Tibial nerve (tissue), 4 donors: ENCODE data around the gene MTUS2. TPM values are rescaled to one million over a fixed set of nuclear protein-coding genes. Genes with fewer than 3 reads are reported as not detected.

ENCODE experiments used
- DNase-seq, 2 donors: peaks; one replicate each; pipeline ENCODE4 v3.0.0-alpha.2; 2019; ENCODE audit warnings: low spot score in 2 of 2
- H3K27ac ChIP-seq, 4 donors: fragments of 200-600 bp; sonication (generic) in 3 of 4; one replicate each; pipeline ENCODE4 v1.5.1; 2017 to 2019; ENCODE audit warnings: mild to moderate bottlenecking in 1 of 4
- H3K27me3 ChIP-seq, 2 donors: fragments of 200-600 bp; sonication (generic) in 1 of 2; one replicate each; pipeline versions ENCODE4 v1.5.1 to v1.6.0; 2017 to 2019
- H3K36me3 ChIP-seq, 3 donors: fragments of 200-600 bp; sonication (generic); one replicate each; pipeline ENCODE4 v1.5.1; 2018 to 2019
- H3K4me1 ChIP-seq, 4 donors: fragments of 200-600 bp; sonication (generic) in 3 of 4; one replicate each; pipeline ENCODE4 v1.5.1; 2017 to 2019
- H3K4me3 ChIP-seq, 4 donors: fragments of 200-600 bp; sonication (generic) in 3 of 4; one replicate each; pipeline ENCODE4 v1.5.1; 2017 to 2019; ENCODE audit warnings: mild to moderate bottlenecking in 1 of 4, moderate library complexity in 1 of 4
- H3K9me3 ChIP-seq, 4 donors: fragments of 200-600 bp; sonication (generic) in 3 of 4; one replicate each; pipeline ENCODE4 v1.5.1; 2017 to 2019
- CTCF ChIP-seq, 5 experiments: fragments of 200-600 bp in 3 of 5; fragments of 450-650 bp in 2 of 5; sonication (generic) in 3 of 5; IDR thresholded peaks; one replicate each; pipeline ENCODE4 v1.5.1; 2016 to 2019; ENCODE audit warnings: antibody characterized with exemption in 5 of 5, mild to moderate bottlenecking in 3 of 5, moderate library complexity in 2 of 5
- EP300 ChIP-seq, 2 donors: sonication (generic); formaldehyde crosslinking; IDR thresholded peaks; one replicate each; pipeline ENCODE4 v1.6.1; 2017; ENCODE audit warnings: antibody characterized with exemption in 2 of 2, mild to moderate bottlenecking in 1 of 2
- POLR2A ChIP-seq, 2 donors: fragments of 450-650 bp; IDR thresholded peaks; one replicate each; pipeline ENCODE4 v1.6.1; 2017; ENCODE audit warnings: antibody characterized with exemption in 2 of 2, mild to moderate bottlenecking in 2 of 2, moderate library complexity in 2 of 2
- WGBS, 2 donors: methylation state at CpG; one replicate each; pipeline ENCODE4 v1.1.5; 2018; 5-methylcytosine and 5-hydroxymethylcytosine counted together
- total RNA-seq, 4 donors: library from RNA; depleted of rRNA; stranded (reverse); fragments of >200 nt; gene quantifications; one replicate each; pipeline ENCODE4 v1.1.0, GENCODE V29; 2016

Gene MTUS2
- total RNA-seq, 4 donors from 2014 or later: 0.20 TPM; not detected in 3

- H3K27ac ChIP-seq: no peak overlapping the region
- H3K4me1 ChIP-seq: no peaks in the 10 kb centered on the region
- DNase-seq: no peak
- TF ChIP-seq EP300 (IDR thresholded peaks at IDR 0.05): no peak
- no peak for TF ChIP-seq CTCF (IDR thresholded peaks at IDR 0.05)
- TF ChIP-seq POLR2A (IDR thresholded peaks at IDR 0.05): no peak
- 71 to 80% methylated on average over 11 of the region's 11 CpGs for WGBS, 2 donors
- no peaks in the 10 kb centered on the region for H3K27me3 ChIP-seq
- H3K9me3 ChIP-seq: no peaks in the 10 kb centered on the region
- no peaks in the 10 kb centered on the region for H3K36me3 ChIP-seq
- no peak overlapping the region for H3K4me3 ChIP-seq
Measured at GRCh38 chr13:29103065-29103800, 283.1 kb downstream of the MTUS2 start.

GRCh38 chr13:29104461-29104860, 284.3 kb downstream of the MTUS2 start:
- no peaks in the 10 kb centered on the region for H3K27me3 ChIP-seq
- H3K36me3 ChIP-seq: no peaks in the 10 kb centered on the region
- H3K27ac ChIP-seq: no peak overlapping the region
- no peaks in the 10 kb centered on the region for H3K4me1 ChIP-seq
- H3K9me3 ChIP-seq: no peaks in the 10 kb centered on the region
- DNase-seq: no peak
- WGBS, 2 donors: 83 to 86% methylated on average over 8 of the region's 8 CpGs
- H3K4me3 ChIP-seq: no peak overlapping the region
- no peak for TF ChIP-seq EP300 (IDR thresholded peaks at IDR 0.05)
- TF ChIP-seq CTCF (IDR thresholded peaks at IDR 0.05): no peak
- no peak for TF ChIP-seq POLR2A (IDR thresholded peaks at IDR 0.05)

GRCh38 chr13:29105779-29106178, 285.6 kb downstream of the MTUS2 start:
- no peaks in the 10 kb centered on the region for H3K36me3 ChIP-seq
- WGBS, 2 donors: 69 to 70% methylated on average over 4 of the region's 4 CpGs
- no peaks in the 10 kb centered on the region for H3K27me3 ChIP-seq
- no peaks in the 10 kb centered on the region for H3K9me3 ChIP-seq
- no peak for TF ChIP-seq POLR2A (IDR thresholded peaks at IDR 0.05)
- no peak for TF ChIP-seq EP300 (IDR thresholded peaks at IDR 0.05)
- peak in 1 of 5 experiments; percentile 4 for TF ChIP-seq CTCF (IDR thresholded peaks at IDR 0.05)
- DNase-seq: no peak
- H3K4me1 ChIP-seq: no peaks in the 10 kb centered on the region
- H3K4me3 ChIP-seq: no peak overlapping the region
- H3K27ac ChIP-seq: no peak overlapping the region

GRCh38 chr13:29106651-29107050, 286.5 kb downstream of the MTUS2 start:
- Histone ChIP-seq H3K27me3 (no peaks in the 10 kb centered on the region), H3K27ac (no peak overlapping the region), H3K4me3 (no peak overlapping the region), H3K9me3 (no peaks in the 10 kb centered on the region), H3K36me3 (no peaks in the 10 kb centered on the region), H3K4me1 (no peaks in the 10 kb centered on the region)
- 44 to 68% methylated on average over 1 of the region's 1 CpG for WGBS, 2 donors
- DNase-seq: no peak
- no peak for TF ChIP-seq CTCF (IDR thresholded peaks at IDR 0.05)
- no peak for TF ChIP-seq EP300 (IDR thresholded peaks at IDR 0.05)
- TF ChIP-seq POLR2A (IDR thresholded peaks at IDR 0.05): no peak

- H3K27me3 ChIP-seq: no peaks in the 10 kb centered on the region
- no peak for DNase-seq
- TF ChIP-seq POLR2A (IDR thresholded peaks at IDR 0.05) (no peak), EP300 (IDR thresholded peaks at IDR 0.05) (no peak), CTCF (IDR thresholded peaks at IDR 0.05) (no peak)
- H3K4me1 ChIP-seq: no peaks in the 10 kb centered on the region
- no peaks in the 10 kb centered on the region for H3K36me3 ChIP-seq
- H3K27ac ChIP-seq: no peak overlapping the region
- no peaks in the 10 kb centered on the region for H3K9me3 ChIP-seq
- WGBS, 2 donors: 41 to 45% methylated on average over 4 of the region's 4 CpGs
- no peak overlapping the region for H3K4me3 ChIP-seq
Measured at GRCh38 chr13:29108068-29108786, 288.1 kb downstream of the MTUS2 start.
